Sigmoid colon (tissue), 7 donors: ENCODE data around the gene AMD1. TPM values are rescaled to one million over a fixed set of nuclear protein-coding genes. Genes with fewer than 3 reads are reported as not detected.

Source experiments
- DNase-seq: peaks from one replicate; pipeline ENCODE4 v3.0.0-alpha.2; 2019
- H3K27ac ChIP-seq, 4 donors: fragments of 200-600 bp; sonication (generic); one replicate each; pipeline ENCODE4 v1.5.1; 2016 to 2019; ENCODE audit warnings: mild to moderate bottlenecking in 1 of 4
- H3K27me3 ChIP-seq, 3 donors: fragments of 200-600 bp; sonication (generic); one replicate each; pipeline ENCODE4 v1.5.1; 2019; ENCODE audit warnings: mild to moderate bottlenecking in 1 of 3
- H3K36me3 ChIP-seq, 4 donors: fragments of 200-600 bp; sonication (generic); one replicate each; pipeline ENCODE4 v1.5.1; 2016 to 2019
- H3K4me1 ChIP-seq, 4 donors: fragments of 200-600 bp; sonication (generic); one replicate each; pipeline ENCODE4 v1.5.1; 2017 to 2019
- H3K4me3 ChIP-seq, 4 donors: fragments of 200-600 bp; sonication (generic); one replicate each; pipeline ENCODE4 v1.5.1; 2017 to 2019; ENCODE audit warnings: mild to moderate bottlenecking in 2 of 4, moderate library complexity in 1 of 4
- H3K9me3 ChIP-seq, 4 donors: fragments of 200-600 bp in 3 of 4; sonication (generic) in 3 of 4; one replicate each; pipeline versions ENCODE4 v1.5.1 to v1.6.1; 2013 to 2019
- CTCF ChIP-seq, 4 experiments: fragments of 450-650 bp in 3 of 4; fragments of 200-600 bp in 1 of 4; IDR thresholded peaks; one replicate each; pipeline ENCODE4 v1.5.1; 2016 to 2019; ENCODE audit warnings: antibody characterized with exemption in 4 of 4, mild to moderate bottlenecking in 3 of 4, moderate library complexity in 2 of 4
- EP300 ChIP-seq, 4 donors: sonication (generic); formaldehyde crosslinking; IDR thresholded peaks; one replicate each; pipeline ENCODE4 v1.6.1; 2017; ENCODE audit warnings: antibody characterized with exemption in 4 of 4
- POLR2A ChIP-seq, 2 donors: fragments of 450-650 bp; IDR thresholded peaks; one replicate each; pipeline ENCODE4 v1.6.1; 2016; ENCODE audit warnings: antibody characterized with exemption in 2 of 2, mild to moderate bottlenecking in 2 of 2, moderate library complexity in 2 of 2
- POLR2AphosphoS5 ChIP-seq, 4 donors: sonication (generic); formaldehyde crosslinking; IDR thresholded peaks; one replicate each; pipeline ENCODE4 v1.6.1; 2017; ENCODE audit warnings: antibody characterized with exemption in 4 of 4
- WGBS, 2 donors: extraction: QIAGEN DNeasy Blood & Tissue Kit; methylation state at CpG; one replicate each; pipeline ENCODE4 v1.1.7; 2013; 5-methylcytosine and 5-hydroxymethylcytosine counted together
- intact Hi-C: fragments of 100-400 bp; cut with DNase I; formaldehyde crosslinking; loops from one replicate; pipeline ENCODE4 v1.15.1; 2023
- polyA plus RNA-seq, 3 donors: library from polyadenylated mRNA; stranded (reverse); fragments of 200-250 nt; gene quantifications; one replicate each; pipeline ENCODE4 v1.2.3, GENCODE V29; 2013
- total RNA-seq, 4 donors: library from RNA; depleted of rRNA; stranded (reverse); fragments of >200 nt; gene quantifications; one replicate each; pipeline ENCODE4 v1.1.0, GENCODE V29; 2016
- donor health status: healthy with polysubstance abuse.
- donor health status: Bipolar disorder and iron deficiency.
- donor health status: healthy.

Gene AMD1
- total and polyA plus RNA-seq, 7 donors: 44.6 to 74.2 (median 64.7) TPM

- Histone ChIP-seq H3K4me1 (no peaks in the 10 kb centered on the region), H3K4me3 (no peak overlapping the region), H3K27ac (no peak overlapping the region), H3K36me3 (no peaks in the 10 kb centered on the region), H3K27me3 (no peaks in the 10 kb centered on the region), H3K9me3 (no peaks in the 10 kb centered on the region)
- no peak for DNase-seq
- WGBS, 2 donors: 95% methylated on average over 3 of the region's 3 CpGs
- intact Hi-C loops: no loop called here
- TF ChIP-seq POLR2A (IDR thresholded peaks at IDR 0.05) (no peak), CTCF (IDR thresholded peaks at IDR 0.05) (no peak)
Observed at GRCh38 chr6:110856296-110856695, 18.3 kb upstream of the AMD1 start.

- Histone ChIP-seq H3K36me3 (no peaks in the 10 kb centered on the region), H3K4me1 (no peaks in the 10 kb centered on the region), H3K27ac (no peak overlapping the region), H3K4me3 (no peak overlapping the region), H3K9me3 (no peaks in the 10 kb centered on the region), H3K27me3 (no peaks in the 10 kb centered on the region)
- intact Hi-C loops: no loop called here
- no peak for TF ChIP-seq CTCF (IDR thresholded peaks at IDR 0.05)
- no peak for TF ChIP-seq EP300 (IDR thresholded peaks at IDR 0.05)
- WGBS, 2 donors: 97% methylated on average over 21 of the region's 21 CpGs
- no peak for DNase-seq
Observed at GRCh38 chr6:110858016-110858415, 16.6 kb upstream of the AMD1 start.

GRCh38 chr6:110858562-110859214 lies 15.9 kb upstream of the AMD1 start:
- Histone ChIP-seq H3K27ac (no peak overlapping the region), H3K4me1 (no peaks in the 10 kb centered on the region), H3K9me3 (no peaks in the 10 kb centered on the region), H3K4me3 (no peak overlapping the region), H3K36me3 (no peaks in the 10 kb centered on the region), H3K27me3 (no peaks in the 10 kb centered on the region)
- TF ChIP-seq POLR2A (IDR thresholded peaks at IDR 0.05) (no peak), CTCF (IDR thresholded peaks at IDR 0.05) (no peak)
- WGBS, 2 donors: 94 to 96% methylated on average over 31 of the region's 31 CpGs
- DNase-seq: no peak
- intact Hi-C loops: no loop called here

- DNase-seq: no peak
- H3K4me3 ChIP-seq: no peak overlapping the region
Observed at GRCh38 chr6:110859335-110859792, 15.2 kb upstream of the AMD1 start.

More at GRCh38 chr6:110859335-110859792, 15.2 kb upstream of the AMD1 start:
- no peaks in the 10 kb centered on the region for H3K27me3 ChIP-seq
- H3K36me3 ChIP-seq: no peaks in the 10 kb centered on the region
- WGBS, 2 donors: 61 to 86% methylated on average over 12 of the region's 12 CpGs
- H3K27ac ChIP-seq: no peak overlapping the region
- no peaks in the 10 kb centered on the region for H3K9me3 ChIP-seq
- intact Hi-C loops: no loop called here
- no peaks in the 10 kb centered on the region for H3K4me1 ChIP-seq
- TF ChIP-seq EP300 (IDR thresholded peaks at IDR 0.05) (no peak), CTCF (IDR thresholded peaks at IDR 0.05) (no peak), POLR2AphosphoS5 (IDR thresholded peaks at IDR 0.05) (no peak), POLR2A (IDR thresholded peaks at IDR 0.05) (no peak)
